HG02759 (cell line): ENCODE results near the gene THRAP3.
"Not testable (repeated sequence)": the region's sequence is repeated elsewhere in the genome, so short reads cannot be mapped to it uniquely, and the experiment has no call there.

ENCODE experiments used
- ATAC-seq: cut with Tn5 transposase; IDR thresholded peaks from one replicate; pipeline ENCODE4 v1.9.1; 2021; ENCODE audit warnings: mild to moderate bottlenecking, moderate library complexity; ENCODE audit not compliant: unreplicated experiment

Gene THRAP3

DNA sequence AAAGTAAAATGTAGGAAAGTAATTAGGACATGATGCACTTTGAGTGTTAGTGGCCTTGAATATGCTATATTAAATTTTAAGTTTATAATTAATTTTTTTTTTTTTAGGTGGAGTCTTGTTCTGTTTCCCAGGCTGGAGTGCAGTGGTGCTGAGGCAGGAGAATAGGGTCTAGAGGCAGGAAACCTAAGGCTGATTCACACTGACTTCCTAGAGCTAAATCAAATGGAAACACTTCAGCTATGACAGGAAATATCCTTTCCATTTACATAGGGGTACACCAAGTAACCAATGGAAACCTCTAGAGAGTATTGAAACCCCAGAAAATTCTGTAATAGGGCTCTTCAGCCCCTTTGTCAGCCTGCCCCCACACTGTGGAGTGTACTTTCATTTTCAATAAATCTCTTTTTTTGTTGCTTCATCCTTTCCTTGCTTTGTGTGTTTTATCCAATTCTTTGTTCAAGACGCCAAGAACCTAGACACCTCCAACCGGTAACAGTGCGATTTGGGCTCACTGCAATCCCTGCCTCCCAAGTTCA lies 17.9 kb upstream of the THRAP3 start:
- no peak for ATAC-seq

DNA sequence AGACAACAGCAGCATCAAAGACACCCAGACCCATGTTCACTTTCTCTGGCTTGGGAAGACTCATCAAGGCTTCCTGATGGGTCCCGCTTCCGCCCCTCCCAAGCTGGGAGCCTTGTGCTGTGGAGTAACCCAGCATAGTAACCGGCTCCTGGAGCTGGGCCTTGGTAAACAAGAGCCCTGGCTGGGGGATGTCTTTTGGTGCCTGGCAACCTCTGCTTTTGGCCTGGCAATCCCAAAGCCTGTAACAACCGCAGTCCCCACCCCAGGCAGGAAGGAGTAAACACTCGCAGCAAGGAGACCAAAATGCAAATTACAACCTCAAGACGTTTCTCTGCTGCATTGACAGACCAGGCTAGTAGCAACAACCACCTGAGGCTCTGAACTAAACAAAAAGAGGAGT lies 16.9 kb upstream of the THRAP3 start:
- ATAC-seq: no peak

DNA sequence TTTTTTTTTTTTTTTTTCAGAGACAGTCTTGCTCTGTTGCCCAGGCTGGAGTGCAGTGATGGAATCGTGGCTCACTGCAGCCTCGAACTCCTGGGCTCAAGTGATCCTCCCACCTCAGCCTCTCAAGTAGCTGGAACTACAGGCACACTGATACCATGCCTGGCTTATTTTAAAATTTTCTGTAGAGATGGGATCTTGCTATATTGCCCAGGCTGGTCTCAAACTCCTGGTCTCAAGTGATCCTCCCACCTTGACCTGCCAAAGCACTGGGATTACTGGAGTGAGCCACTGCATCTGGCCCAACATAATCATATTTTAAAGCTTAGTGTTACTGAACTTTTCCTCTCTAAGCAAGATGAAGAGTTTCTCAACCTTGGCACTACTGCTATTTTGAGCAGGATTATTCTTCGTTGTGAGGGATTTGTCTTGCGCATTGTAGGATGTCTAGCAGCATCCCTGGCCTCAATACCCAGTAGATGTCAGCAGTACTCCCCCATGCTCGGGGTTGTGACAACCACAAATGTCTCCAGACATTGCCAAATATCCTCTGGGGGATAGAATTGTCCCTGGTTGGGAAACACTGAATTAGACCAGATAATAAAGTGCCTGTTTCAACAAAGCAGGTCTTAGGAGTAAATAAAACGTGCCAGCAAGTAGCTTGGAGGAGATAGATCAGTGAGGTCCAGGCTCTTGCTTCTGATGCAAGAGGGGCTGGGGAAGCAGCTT lies 15.1 kb upstream of the THRAP3 start:
- ATAC-seq: no peak

DNA sequence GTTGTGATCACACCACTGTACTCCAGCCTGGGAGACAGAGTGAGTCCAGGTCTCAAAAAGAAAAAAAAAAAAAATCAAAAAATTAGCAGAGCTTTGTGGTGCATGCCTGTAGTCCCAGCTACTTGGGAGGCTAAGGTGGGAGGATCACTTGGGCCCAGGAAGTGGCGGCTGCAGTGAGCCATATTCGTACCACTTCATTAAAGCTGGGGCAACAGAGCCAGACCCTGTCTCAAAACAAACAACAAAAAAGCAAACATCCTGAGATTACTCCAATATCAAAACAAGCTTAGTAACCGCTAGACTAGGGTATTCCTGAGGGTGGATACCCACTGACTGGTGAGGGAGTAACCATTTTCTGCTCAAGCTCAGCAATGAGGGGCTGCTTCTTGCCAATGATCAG lies 12.9 kb upstream of the THRAP3 start:
- ATAC-seq: no peak

DNA sequence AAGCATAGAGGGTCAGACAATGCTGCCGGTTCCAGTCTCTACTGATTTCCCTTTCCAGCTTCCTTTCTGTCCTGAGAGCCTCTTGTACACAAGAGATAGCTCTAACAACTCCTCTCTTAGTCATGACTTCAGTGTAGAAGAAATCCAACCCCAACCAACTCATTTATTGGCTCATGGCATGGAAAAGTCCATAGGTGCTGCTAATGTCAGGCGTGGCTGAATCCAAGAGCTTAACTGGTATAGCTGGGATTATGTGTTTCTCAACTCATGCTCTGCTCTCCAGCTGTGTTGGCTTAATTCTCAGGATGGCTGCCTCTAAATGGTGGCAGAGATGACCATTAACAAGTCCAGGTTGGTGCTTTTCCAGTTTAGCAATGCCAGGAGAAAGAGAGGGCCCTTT lies 12.4 kb upstream of the THRAP3 start:
- ATAC-seq: no peak

DNA sequence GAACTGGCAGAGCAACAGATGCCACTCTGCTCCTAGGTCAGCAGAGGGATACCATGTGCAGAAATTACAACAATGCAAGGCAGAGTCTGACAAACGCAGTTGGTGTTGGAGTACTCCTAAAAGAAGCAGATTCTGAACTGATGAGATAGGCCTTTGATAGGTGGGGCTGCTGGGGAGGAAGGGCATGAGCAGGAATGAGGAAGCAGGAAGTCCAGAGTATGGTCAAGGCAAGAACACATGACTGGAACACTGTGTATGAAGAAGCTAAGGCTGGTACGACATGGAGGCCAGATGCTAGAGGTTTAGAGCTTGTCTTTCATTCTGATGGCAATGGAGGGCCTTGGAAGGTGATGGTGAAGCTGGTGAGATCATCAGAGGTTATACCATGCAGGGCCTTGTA lies 11.5 kb upstream of the THRAP3 start:
- no peak for ATAC-seq

DNA sequence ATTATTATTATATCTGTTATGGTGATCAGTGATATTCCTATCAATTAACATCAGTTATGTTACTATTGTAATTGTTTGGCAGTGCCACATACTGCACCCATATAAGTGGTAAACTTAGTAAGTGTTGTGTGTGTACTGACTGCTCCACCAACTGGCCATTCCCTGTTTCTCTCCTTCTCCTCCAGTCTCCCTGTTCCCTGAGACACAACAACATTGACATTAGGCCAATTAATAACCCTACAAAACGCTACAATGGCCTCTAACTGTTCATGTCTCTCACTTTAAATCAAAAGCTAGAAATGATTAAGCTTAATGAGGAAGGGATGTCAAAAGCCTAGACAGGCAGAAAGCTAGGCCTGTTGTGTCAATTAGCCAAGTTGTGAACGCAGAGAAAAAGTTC lies 6.6 kb upstream of the THRAP3 start:
- no peak for ATAC-seq

DNA sequence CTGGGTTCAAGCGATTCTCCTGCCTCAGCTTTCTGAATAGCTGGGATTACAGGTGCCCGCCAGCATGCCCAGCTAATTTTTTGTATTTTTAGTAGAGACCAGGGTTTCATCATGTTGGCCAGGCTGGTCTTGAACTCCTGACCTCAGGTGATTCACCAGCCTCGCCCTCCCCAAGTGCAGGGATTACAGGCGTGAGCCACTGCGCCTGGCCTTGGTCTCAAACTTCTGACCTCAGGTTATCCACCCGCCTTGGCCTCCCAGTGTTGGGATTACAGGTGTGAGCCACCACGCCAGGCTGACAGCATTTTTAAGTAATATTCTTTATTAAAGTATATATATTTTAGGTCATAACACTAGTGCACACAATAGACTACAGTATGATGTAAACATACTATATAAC lies 2.3 kb upstream of the THRAP3 start:
- ATAC-seq: not testable (repeated sequence)

DNA sequence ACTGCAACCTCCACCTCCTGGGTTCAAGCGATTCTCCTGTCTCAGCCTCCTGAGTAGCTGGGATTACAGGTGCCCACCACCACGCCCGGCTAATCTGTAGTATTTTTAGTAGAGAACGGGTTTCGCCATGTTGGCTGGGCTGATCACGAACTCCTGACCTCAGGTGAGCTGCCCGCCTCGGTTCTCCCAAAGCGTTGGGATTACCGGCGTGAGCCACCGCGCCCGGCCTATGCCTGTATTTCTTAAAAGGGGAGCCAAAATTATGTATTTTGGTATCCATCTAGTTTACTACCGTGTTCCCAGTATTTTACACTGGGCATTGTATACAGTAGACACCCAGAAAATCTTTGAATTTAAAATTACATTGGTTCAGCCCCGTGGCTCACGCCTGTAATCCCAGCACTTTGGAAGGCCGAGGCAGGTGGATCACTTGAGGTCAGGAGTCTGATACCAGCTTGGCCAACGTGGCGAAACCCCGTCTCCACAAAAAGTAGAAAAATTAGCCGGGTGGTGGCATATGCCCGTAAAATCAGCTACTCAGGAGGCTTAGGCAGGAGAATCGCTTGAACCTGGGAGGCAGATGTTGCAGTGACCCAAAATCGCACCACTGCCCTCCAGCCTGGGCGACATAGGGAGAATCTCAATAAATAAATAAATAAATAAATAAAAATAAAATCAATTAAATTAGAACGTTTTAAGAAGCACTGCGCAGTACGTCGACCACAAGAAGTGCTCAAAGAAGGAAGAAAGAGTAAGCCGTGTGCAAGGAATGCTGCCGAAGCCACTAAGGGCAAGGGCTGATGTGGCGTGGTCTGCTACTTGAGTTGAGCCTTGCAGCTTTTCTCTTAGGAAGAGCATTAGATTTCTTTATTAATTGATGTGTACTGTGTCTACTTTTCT lies 1.5 kb upstream of the THRAP3 start:
- ATAC-seq: no peak

DNA sequence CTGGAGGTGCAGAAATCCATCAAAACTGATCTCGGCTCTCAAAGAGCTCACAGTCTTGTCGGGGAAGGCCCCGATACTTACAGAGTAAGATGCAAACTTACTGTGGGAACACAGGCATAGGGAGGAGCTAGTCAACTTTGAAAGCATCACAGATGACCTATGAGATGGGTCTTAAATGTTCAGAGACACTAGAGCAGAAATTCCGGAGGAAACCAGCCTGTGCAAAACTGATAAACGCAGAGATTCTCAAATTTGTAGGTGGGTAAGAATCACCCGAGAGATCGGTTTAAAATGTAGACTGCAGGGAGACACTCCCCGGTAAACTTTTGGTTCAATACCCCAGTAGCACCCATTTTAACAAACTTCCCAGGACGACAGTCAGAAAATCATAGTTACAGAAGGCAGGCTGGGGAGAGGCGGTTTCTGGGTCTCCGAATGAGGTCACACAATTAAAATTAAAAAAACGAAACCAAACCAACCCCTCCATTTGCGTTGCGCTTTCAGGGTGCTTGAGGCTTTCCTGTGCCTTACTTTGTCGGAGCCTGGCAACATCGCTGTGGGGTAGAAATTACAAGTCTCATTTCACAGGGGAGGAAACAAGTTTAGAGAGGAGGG lies 755 bp upstream of the THRAP3 start:
- ATAC-seq: peak; percentile 12

DNA sequence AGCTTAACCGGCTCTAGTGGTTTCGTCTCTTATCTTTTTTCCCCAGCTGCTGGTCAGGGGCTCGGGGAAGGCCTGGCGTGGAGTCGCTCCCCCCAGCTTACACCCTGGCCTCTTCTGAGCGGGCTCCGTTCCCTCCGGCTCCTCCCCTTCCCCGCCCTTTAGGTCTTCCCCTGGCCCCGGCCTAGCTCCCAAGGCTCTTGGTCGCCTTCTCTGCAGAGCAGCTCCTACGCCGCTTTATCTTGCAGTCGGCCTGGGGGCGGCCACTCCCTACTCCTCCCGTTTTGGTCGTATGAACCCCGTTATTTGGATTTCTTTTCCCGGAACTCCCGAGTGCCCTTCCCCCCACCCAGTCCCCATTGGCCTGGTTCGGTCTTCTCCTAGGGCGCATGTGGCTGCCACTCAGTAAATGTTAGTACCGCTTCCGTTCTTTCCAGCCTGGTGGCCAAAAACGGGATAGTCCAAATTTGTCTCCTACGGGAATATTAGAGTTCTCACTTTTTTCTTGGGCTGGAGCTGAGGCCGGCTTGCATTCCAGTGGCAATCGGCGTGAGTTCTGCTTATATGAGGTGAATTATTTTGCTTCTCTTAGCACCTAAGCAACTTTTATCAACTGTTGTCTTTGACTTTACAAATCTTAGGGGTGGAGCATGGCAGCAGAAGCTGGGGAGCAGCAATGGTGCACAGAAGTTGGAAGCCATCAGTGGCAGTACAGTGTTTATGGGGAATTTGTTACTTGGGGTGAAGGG lies 467 bp downstream of the THRAP3 start:
- ATAC-seq: peak; percentile 58

DNA sequence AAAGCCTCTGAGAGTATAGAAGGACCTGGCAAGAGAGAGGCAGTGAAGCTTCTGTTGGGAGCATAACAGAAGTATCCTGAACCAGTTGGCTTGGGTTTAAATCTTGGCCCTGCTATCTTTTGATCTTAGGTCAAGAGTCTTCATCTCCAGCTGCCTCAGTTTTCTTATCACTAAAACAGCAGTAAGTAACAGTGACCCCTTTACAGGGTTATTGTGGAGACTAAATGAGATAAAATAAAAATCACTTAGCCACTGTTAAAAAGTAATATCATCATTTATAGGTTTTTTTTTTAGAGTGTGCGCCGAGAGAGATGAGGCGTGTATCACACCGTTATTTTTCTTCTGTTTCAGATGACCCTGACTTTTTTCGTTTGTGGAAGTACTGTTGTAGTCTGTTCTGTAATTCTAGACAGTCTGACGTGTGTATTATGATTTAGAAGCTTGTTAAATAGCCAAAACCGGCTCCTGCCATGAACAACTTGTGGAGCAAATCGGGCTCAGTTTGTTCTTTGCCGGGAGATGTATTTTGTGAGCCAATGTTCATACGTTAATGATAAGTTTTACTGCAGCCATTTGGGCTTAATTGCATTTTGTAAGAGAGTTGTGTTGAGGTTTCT lies 1.1 kb downstream of the THRAP3 start:
- no peak for ATAC-seq

DNA sequence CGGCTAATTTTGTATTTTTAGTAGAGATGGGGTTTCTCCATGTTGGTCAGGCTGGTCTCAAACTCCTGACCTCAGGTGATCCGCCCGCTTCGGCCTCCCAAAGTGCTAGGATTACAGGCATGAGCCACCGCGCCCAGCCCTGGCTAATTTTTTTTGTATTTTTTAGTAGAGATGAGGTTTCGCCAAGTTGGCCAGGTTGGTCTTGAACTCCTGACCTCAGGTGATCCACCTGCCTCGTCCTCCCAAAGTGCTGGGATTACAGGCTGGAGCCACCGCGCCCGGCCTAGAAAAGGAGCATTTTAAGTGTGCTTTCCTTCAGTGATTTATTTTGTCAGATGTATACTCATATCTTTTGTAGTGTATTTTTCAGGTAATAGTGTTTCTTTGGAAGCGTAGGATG lies 6.0 kb downstream of the THRAP3 start:
- ATAC-seq: not testable (repeated sequence)

DNA sequence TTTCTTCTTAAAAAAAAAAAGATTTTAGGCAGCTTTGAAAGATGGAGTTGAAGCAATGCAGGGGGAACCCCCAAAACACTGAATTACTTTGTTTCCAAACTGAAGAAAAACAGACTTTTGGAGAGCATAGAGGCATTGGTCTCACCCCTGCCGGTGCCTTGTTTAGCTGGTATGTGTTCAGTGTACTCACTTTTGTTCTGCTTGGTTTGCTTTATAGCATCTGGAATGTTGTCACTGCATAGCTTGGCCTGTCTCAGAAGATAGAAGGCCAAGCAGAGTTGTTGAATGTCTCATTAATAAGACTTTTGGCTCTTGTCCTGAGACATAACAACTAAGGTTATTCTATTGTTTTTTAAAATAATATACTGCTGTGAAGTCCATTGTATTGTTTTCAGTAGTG lies 6.9 kb downstream of the THRAP3 start:
- ATAC-seq: no peak

DNA sequence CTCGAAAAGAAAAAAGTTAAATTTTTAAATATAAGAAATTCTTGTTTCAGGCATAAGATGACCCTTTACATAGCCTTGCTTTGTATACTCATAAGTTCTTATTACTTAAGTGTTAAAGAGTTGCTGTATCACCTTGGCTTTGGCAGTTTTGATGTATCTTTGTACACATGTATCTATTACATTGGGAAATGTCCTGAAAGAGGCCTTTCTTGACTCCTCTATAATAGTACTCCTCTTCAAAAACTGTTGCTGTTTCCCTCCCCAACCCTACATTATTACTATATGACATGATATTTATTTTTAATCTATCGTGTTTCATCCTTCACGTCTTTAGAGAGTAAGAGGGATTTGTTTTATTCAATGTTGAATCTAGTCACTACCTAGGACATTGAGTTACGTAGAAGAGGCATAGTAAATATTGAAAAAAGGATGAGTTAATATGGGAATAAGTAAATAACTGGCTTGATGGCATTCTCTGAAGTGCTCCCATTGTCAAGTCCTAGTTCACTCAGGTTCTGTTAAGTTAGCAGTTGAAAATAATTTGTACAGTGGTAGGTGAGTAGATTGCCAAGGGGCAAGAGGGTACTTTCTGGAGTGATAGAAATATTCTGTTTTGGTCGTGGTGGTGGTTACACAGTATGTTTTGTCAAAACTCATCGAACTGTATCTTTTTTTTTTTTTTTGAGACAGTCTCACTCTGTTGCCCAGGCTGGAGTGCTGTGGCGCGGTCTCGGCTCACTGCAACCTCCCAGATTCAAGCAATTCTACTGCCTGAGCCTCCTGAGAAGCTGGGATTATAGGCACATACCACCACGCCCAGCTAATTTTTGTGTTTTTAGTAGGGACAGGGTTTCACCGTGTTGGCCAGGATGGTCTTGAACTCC lies 8.2 kb downstream of the THRAP3 start:
- ATAC-seq: no peak

DNA sequence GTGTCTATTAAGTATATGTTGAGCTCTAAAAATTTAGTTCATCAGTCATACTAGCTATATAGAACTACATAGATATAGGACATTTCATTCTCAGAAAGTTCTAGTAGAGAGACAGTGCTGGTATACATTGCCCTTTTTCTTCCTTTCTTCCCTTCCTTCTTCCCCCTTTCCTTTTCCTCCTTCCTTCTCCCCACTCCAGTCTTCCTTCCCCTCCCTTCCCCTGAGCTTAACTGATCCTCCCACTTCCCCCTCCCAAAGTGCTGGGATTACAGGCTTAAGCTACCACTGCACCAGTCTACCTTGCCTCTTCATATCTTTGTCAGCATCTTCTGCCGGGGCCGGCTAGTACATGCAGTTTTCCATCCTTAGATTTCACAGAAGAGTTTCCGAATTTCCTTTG lies 12.1 kb downstream of the THRAP3 start:
- ATAC-seq: no peak

DNA sequence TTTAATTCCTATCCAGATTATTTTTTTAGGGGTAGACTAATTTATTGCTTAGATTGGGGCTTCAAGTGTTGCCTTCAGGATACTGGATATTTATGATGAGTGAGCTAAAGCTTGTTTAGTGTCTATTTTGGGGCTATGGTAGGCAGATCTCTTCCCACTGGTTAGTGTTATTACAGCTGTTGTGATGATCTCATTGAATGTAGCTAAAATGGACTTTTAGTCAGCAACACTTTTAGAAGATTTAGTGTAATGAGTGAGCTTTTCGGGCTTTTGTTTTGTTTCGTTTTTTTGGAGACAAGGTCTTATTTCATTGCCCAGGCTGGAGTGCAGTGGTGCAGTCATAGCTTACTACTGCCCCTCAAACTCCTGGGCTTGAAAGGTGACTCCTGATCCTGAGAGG lies 14.2 kb downstream of the THRAP3 start:
- ATAC-seq: no peak

DNA sequence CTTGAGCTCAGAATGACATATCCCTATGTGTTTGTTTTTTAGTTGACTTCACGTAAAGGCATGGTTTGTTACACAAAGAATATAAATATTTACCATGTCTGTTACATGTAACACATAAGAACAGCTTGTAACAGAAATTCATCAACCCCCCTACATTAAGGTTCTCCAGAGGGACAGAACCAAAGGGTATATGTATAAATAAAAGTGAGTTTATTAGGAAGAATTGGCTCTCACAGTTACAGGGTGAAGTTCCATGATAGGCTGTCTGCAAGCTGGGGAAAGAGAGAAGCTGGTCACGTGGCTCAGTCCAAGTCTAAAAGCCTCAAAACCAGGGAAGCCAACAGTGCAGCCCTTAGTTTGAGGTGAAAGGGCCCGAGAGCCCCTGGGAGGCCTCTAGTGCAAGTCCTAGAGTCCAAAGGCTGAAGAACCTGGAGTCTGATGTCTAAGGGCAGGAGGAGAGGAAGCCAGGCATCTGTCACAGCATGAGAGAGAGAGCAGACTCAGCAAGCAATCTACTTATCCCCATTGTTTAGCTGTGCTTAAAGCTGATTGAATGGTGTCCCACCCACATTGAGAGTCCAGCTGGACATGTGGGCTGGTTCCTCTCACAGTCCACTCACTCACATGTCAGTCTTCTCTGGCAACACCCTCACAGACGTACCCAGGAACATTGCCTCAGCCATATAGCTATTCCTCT lies 15.8 kb downstream of the THRAP3 start:
- no peak for ATAC-seq

DNA sequence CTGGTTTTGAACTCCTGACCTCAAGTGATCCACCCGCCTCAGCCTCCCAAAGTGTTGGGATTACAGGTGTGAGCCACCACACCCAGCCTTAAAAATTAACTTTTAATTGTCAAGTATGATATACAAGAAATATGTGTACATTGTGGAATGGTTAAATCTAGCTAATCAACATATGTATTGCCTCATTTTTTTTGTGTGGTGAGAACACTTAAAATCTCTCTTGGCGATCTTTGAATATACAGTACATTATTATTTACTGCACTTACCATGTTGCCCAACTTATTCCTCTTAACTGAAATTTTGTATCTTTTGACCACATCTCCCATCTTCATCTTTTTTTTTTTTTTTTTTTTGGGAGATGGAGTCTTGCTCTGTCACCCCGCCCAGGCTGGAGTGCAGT lies 23.3 kb downstream of the THRAP3 start:
- ATAC-seq: no peak
